Psoas muscle (tissue), 8 donors: ENCODE results near the gene AKAP7. TPM values are rescaled to one million over a fixed set of nuclear protein-coding genes. Genes with fewer than 3 reads are reported as not detected.

ENCODE experiments used
- ATAC-seq, 4 donors: fragments of 200-7000 bp; cut with Tn5 transposase; one replicate each; pipeline ENCODE4 v1.9.1; 2020; ENCODE audit warnings: moderate library complexity in 3 of 4, mild to moderate bottlenecking in 2 of 4
- DNase-seq, 2 donors: peaks; one replicate each; pipeline ENCODE4 v3.0.0-alpha.2; 2020
- H3K27ac ChIP-seq: fragments of 200-600 bp; one replicate; pipeline ENCODE4 v1.8.0; 2022
- H3K27me3 ChIP-seq, 3 donors: fragments of 200-600 bp in 1 of 3; one replicate each; pipeline versions ENCODE4 v1.6.1 to v1.8.0; 2013 to 2022; ENCODE audit warnings: low read length in 2 of 3, mild to moderate bottlenecking in 2 of 3, moderate library complexity in 1 of 3; ENCODE audit not compliant: insufficient read depth in 3 of 3
- H3K36me3 ChIP-seq, 2 donors: fragments of 200-600 bp in 1 of 2; one replicate each; pipeline versions ENCODE4 v1.6.1 to v1.8.0; 2013 to 2022; ENCODE audit warnings: low read depth in 1 of 2, mild to moderate bottlenecking in 1 of 2, moderate library complexity in 1 of 2; ENCODE audit not compliant: insufficient read depth in 1 of 2
- H3K4me1 ChIP-seq: fragments of 200-600 bp; one replicate; pipeline ENCODE4 v1.8.0; 2022
- H3K4me3 ChIP-seq: fragments of 200-600 bp; one replicate; pipeline ENCODE4 v1.8.0; 2022; ENCODE audit warnings: mild to moderate bottlenecking
- H3K9me3 ChIP-seq: fragments of 200-600 bp; one replicate; pipeline ENCODE4 v1.8.0; 2022
- WGBS, 3 donors: extraction: QIAGEN DNeasy Blood & Tissue Kit; methylation state at CpG; one replicate each; pipeline versions ENCODE4 v1.1.6 to v1.1.7; 2013; 5-methylcytosine and 5-hydroxymethylcytosine counted together
- intact Hi-C, 2 donors: fragments of 100-400 bp; cut with DNase I; formaldehyde crosslinking; loops; one replicate each; pipeline versions ENCODE4 v1.11.0 to v1.14.2; 2022
- polyA plus RNA-seq, 3 donors: library from polyadenylated mRNA; stranded (reverse); fragments of 200-250 nt; gene quantifications; one replicate each; pipeline ENCODE4 v1.2.3, GENCODE V29; 2013
- total RNA-seq, 4 donors: library from RNA; stranded (reverse); fragmentation: NEBNext Ultra II Directional in 2 of 4; extraction: Animal tissue kit (Norgen Biotek cat#: 25700) in 2 of 4; gene quantifications; one replicate each; pipeline versions ENCODE4 v1.2.1 to v1.2.4, GENCODE V29; 2021 to 2023
- TF ChIP-seq, protein P1 (sequence below): fragments of 200-600 bp; IDR thresholded peaks from one replicate; pipeline ENCODE4 v1.8.0; 2022; ENCODE audit warnings: antibody characterized with exemption
- donor health status: healthy with polysubstance abuse.
- donor health status: DM: no; HTN: no; CAD: no; lungs with moderate emphysema.
- donor health status: Bipolar disorder and iron deficiency.
- donor health status: healthy.
- donor health status: DM: yes; HTN: yes; CAD: no.
- donor health status: DM: no; HTN: no; CAD: no.
- donor health status: DM: no; HTN: no; CAD: no.
- donor health status: DM: yes; HTN: yes; CAD: no.

Gene AKAP7
- total and polyA plus RNA-seq, 7 donors, result 1.3 to 11.5 (median 9.8) TPM

- ATAC-seq (no peak), DNase-seq (no peak)
- H3K4me1 ChIP-seq, result no peaks in the 10 kb centered on the region
- no peak overlapping the region for H3K4me3 ChIP-seq
- WGBS, 3 donors, result 75 to 84% (median 84%) methylated on average over 5 of the region's 5 CpGs
- TF ChIP-seq, protein P1, sequence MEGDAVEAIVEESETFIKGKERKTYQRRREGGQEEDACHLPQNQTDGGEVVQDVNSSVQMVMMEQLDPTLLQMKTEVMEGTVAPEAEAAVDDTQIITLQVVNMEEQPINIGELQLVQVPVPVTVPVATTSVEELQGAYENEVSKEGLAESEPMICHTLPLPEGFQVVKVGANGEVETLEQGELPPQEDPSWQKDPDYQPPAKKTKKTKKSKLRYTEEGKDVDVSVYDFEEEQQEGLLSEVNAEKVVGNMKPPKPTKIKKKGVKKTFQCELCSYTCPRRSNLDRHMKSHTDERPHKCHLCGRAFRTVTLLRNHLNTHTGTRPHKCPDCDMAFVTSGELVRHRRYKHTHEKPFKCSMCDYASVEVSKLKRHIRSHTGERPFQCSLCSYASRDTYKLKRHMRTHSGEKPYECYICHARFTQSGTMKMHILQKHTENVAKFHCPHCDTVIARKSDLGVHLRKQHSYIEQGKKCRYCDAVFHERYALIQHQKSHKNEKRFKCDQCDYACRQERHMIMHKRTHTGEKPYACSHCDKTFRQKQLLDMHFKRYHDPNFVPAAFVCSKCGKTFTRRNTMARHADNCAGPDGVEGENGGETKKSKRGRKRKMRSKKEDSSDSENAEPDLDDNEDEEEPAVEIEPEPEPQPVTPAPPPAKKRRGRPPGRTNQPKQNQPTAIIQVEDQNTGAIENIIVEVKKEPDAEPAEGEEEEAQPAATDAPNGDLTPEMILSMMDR, result no peak
- intact Hi-C loops, result no loop called here
- no peak overlapping the region for H3K27ac ChIP-seq
- no peaks in the 10 kb centered on the region for H3K9me3 ChIP-seq
- H3K36me3 ChIP-seq, result peaks cover 0 to 3% of the 10 kb centered on the region in 2 donors
- H3K27me3 ChIP-seq, result no peaks in the 10 kb centered on the region
These were observed 80.0 kb downstream of the AKAP7 start for GRCh38 chr6:131215219-131215618.

- no peaks in the 10 kb centered on the region for H3K9me3 ChIP-seq
- ATAC-seq (no peak), DNase-seq (no peak)
- TF ChIP-seq, protein P1, result no peak
- intact Hi-C loops, result no loop called here
- no peak overlapping the region for H3K27ac ChIP-seq
- peaks cover 0 to 13% of the 10 kb centered on the region in 2 donors for H3K36me3 ChIP-seq
- H3K4me3 ChIP-seq, result no peak overlapping the region
- no peaks in the 10 kb centered on the region for H3K27me3 ChIP-seq
- no peaks in the 10 kb centered on the region for H3K4me1 ChIP-seq
- WGBS, 3 donors, result 38 to 42% (median 40%) methylated on average over 4 of the region's 4 CpGs
These were observed 81.0 kb downstream of the AKAP7 start for GRCh38 chr6:131216246-131216645.

- H3K4me3 ChIP-seq, result no peak overlapping the region
- TF ChIP-seq, protein P1, result no peak
- H3K9me3 ChIP-seq, result no peaks in the 10 kb centered on the region
- no peaks in the 10 kb centered on the region for H3K27me3 ChIP-seq
- H3K36me3 ChIP-seq, result peaks cover 0 to 22% of the 10 kb centered on the region in 2 donors
- H3K4me1 ChIP-seq, result no peaks in the 10 kb centered on the region
- ATAC-seq (no peak), DNase-seq (no peak)
- WGBS, 3 donors, result 96% methylated on average over 2 of the region's 2 CpGs
- intact Hi-C loops, result no loop called here
- H3K27ac ChIP-seq, result no peak overlapping the region
These were observed 87.5 kb downstream of the AKAP7 start for GRCh38 chr6:131222773-131223172.

DNA sequence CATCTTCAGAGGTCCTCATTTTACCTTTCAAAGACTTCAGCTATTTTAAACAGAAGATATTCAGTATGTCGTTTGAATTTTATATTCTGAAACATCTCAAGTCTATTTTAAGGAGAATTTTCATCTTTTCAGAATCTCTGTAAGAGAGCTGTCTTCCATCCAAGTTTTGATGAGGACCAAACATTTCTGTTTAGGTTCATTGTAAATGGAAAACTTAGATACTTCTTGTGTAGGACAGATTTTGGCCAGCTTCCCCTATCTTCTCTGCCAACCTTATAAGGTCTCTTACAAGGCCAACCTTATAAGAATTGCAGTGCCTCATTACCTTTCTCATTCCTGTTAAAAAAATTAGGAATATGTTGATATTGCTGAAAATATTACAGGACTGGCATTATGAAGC, 88.1 kb downstream of the AKAP7 start:
- no peak overlapping the region for H3K4me3 ChIP-seq
- no peak overlapping the region for H3K27ac ChIP-seq
- intact Hi-C loops, result no loop called here
- no peaks in the 10 kb centered on the region for H3K27me3 ChIP-seq
- ATAC-seq (no peak), DNase-seq (no peak)
- peaks cover 0 to 22% of the 10 kb centered on the region in 2 donors for H3K36me3 ChIP-seq
- H3K4me1 ChIP-seq, result no peaks in the 10 kb centered on the region
- TF ChIP-seq, protein P1, result no peak
- whole genome bisulfite sequencing, 3 donors, result 86 to 93% (median 91%) methylated on average over 1 of the region's 1 CpG
- no peaks in the 10 kb centered on the region for H3K9me3 ChIP-seq

DNA sequence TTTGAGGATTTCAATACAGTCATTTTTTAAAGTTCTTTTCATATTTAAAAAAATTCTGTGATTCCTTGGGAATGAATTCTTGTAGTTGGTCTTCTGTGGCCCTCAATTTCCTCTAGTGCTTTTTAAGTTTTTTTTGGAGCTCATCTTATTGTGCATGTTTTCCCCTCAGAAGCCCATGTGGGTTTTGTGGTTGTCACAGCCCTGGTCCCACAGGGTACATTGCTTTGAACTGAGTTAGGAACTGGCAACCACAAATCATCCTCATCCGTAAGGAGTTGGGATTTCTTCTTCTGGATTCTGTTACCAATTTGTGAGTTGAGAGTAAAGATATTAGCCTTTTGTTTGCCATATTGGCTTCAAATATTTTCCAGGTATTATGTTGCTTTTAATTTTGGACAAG, 89.9 kb downstream of the AKAP7 start:
- no peak overlapping the region for H3K27ac ChIP-seq
- no peaks in the 10 kb centered on the region for H3K27me3 ChIP-seq
- ATAC-seq (no peak), DNase-seq (no peak)
- WGBS, 3 donors, result 83 to 91% (median 89%) methylated on average over 1 of the region's 1 CpG
- no peaks in the 10 kb centered on the region for H3K4me1 ChIP-seq
- intact Hi-C loops, result no loop called here
- no peaks in the 10 kb centered on the region for H3K9me3 ChIP-seq
- H3K36me3 ChIP-seq, result peaks cover 0 to 21% of the 10 kb centered on the region in 2 donors
- TF ChIP-seq, protein P1, result no peak
- H3K4me3 ChIP-seq, result no peak overlapping the region
